ELR (cell line): ENCODE results near the gene PPM1H.

Source experiments
- DNase-seq: peaks from one replicate; pipeline ENCODE4 v3.0.0-alpha.2; 2015; ENCODE audit warnings: low read depth

The PPM1H gene

DNA sequence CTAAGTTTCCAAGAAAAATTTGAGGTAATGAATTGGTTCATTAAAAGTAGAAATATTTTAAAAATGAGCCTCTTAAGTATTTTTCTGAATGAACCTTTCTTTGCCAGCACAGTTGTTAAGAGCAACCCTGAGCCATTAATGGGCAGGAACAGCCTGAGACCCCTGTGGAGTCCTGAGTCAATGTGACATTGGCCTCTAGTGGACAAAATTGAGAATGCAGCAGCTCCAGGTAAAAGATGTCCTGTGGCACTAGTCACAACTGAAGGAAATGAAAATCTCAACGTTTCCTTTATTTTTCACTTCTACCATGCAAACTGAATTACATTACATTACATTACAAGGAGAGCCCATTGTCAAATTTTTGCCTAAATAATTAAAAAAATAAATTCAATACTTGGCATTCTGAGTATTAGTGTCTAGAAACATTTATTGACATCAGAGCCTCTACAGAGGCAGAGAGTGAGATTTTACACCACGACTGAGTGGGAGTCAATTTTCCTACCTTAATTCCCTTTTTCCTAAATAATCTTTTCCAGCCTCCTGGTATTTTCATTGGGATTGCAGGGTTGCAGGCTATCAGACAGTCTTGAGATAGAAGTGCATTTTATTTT, 135.7 kb downstream of the PPM1H start:
- DNase-seq = peak; percentile 83

DNA sequence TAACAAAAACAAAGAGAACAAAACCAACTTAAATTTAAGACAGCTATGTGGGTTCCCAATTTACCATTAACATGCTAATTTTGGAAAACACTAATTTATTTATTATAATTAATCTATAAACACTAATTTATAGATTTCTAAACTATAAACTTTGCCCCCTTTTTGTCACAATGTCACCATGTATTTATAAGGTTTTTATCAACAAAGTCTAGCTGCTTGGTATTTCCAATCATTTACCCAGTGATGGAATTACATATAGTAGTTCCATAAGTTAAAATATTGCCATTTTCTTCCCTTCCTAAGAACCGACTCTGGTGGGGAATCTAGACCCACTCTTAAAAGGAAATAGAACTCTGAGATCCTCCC, 140.7 kb downstream of the PPM1H start:
- no peak for DNase-seq

DNA sequence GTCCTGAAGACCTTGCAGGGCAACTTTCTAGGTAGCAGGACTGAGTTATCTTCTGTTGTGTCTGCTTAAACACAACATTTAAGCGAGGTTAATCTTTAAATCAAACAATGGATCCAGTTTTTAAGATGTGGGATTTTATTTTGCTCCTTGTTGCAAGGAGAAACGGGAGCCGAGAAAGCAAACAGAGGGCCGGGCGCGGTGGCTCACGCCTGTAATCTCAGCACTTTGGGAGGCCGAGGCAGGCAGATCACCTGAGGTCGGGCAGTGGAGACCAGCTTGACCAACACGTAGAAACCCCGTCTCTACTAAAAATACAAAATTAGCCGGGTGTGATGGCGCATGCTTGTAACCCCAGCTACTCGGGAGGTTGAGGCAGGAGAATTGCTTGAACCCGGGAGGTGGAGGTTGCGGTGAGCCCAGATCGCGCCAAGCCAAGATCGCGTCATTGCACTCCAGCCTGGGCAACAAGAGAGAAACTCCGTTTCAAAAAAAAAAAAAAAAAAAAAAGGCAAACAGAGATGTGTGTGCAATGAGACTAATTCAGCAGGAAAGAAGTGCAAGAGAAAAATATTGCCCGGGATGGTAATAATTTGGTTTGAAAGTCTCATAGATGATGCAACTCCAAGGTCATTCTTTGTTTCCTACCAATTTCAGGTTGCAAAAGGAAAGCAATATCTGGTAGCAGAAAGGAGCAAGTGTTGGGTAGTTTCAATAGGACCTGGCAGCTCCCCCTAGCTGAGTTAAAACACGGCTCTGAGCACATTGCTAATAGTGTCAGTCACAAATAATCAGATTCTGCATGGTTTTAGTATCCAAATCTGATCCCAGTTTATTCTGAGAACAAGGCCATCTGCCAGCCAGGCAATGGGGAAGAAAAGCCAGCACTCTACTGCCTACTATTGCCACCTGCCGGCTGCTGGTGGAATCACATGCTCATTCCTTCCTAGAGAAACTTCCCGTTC, 141.4 kb downstream of the PPM1H start:
- DNase-seq = peak; percentile 92

DNA sequence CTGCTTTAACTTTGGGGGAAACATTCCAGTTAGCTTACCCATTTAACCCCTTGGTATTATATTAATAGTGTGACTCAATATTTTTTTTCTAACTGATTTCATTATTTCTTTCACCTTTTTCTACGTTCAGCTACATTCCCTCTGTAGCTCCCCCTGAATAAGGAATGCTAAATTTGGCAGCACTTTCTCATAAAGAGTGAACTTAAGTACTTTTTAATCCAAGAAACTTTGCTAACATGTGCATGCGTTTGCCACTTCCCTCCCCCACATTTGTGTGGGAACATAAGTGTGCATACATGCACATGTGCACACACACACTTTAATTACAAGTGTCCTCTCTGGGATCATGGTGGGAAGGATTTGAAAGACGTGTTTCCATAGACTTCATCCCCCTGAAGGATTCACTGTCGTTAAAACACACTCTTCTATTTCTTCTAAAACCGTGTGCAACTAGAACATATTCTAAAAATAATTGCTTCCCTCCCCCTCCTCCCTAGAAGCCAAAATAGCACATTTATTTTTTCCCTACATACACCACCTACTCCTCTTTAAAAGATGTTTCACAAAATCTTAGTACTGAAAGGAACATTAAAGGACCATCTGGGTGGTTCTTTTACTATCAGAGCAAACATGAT, 142.6 kb downstream of the PPM1H start:
- DNase-seq = no peak

DNA sequence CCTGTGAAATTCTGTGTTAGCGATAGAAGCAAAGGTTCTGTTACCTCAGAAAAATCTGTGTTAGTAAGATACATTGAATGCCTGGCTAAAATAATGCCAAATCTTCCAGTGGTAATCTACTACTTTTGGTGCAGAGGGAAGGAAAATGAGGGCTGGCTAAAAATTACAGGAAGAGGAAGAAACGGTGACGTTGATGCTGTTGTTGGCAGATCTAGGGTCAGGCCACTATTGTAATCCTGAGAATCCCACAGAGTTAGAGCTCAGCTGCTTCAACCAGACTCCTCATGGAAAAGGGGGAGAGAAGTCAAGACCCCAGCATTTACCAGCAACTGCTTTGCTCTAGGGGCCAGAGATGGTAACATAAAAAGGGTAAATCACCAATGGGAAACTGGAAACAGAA, 145.1 kb downstream of the PPM1H start:
- no peak for DNase-seq

GRCh38 chr12:62787611-62788010, 147.3 kb downstream of the PPM1H start:
- DNase-seq = no peak

- no peak for DNase-seq
Measured at GRCh38 chr12:62787023-62787422, 147.9 kb downstream of the PPM1H start.

DNA sequence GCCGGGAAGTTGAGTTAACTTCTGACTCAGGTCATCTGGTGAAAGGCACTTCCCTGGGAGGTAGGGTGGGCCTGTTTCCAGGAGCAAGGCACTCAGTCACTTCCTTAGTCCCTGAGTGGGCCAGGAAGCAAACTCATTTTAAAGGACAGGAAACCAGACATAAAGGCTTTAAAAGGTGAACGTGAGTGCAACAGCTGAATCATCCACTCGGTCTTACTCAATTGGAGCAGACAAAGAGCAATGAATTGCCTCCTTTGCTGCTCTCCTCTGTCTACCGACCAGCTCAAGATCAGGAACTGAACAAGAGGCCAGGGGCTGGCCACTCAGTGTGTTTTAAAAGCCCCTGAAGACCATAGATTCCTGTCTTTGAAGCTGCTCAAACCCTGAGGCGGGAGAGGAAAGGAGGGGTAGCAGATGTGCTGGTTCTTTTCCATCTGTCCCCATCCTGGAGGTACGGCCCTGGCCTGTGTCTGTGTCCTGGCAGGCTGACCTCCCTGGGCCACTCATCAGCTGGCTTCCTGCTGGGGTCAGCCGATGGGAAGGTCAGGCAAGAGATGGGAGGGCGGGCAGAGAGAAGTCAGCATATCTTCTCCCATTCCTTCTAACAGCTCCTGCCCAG, 148.9 kb downstream of the PPM1H start:
- DNase-seq = peak; percentile 99

GRCh38 chr12:62784576-62784975, 150.4 kb downstream of the PPM1H start:
- peak; percentile 38 for DNase-seq

DNA sequence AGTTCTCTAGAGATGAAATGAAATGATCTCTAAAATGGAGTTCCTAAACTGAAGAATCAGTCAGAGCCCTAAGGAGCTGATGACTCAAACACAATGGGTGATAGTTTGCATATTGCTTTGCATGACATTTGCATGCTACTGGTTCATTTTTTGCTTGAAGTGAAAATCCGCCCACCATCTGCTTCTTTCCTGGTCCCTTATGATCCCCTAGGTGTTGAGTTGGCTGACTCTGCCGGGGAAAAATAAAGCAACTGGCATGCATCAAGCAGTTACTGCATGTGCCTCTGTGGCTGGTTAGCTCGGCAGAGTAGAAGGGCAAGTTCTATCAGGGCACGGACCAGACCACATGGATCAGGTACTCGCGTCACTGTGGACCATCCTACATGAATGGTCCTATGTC, 151.1 kb downstream of the PPM1H start:
- peak; percentile 54 for DNase-seq

- no peak for DNase-seq
Measured at GRCh38 chr12:62781136-62781880, 153.6 kb downstream of the PPM1H start.

GRCh38 chr12:62779488-62779887, 155.5 kb downstream of the PPM1H start:
- DNase-seq = no peak

- no peak for DNase-seq
Measured at GRCh38 chr12:62778187-62778586, 156.8 kb downstream of the PPM1H start.

DNA sequence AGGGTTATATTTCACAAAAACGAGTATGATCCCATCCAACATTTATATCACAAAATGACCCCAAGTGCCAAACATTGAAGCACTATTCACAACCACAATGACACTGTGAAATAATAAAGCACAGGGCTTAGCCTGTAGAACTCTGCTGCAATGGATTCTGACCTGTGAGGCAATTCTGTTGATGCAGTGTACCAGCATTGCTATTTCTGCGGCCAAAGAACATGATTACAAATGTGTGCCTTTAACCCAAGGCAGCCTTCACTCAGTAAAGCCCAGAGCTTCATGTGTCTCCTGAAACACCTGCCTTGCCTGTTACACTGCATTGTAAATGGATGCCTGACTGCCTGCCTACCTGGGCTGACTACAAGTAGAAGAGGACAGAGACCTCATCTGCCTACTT, 158.0 kb downstream of the PPM1H start:
- DNase-seq = no peak

GRCh38 chr12:62776575-62776974, 158.4 kb downstream of the PPM1H start:
- DNase-seq = no peak

DNA sequence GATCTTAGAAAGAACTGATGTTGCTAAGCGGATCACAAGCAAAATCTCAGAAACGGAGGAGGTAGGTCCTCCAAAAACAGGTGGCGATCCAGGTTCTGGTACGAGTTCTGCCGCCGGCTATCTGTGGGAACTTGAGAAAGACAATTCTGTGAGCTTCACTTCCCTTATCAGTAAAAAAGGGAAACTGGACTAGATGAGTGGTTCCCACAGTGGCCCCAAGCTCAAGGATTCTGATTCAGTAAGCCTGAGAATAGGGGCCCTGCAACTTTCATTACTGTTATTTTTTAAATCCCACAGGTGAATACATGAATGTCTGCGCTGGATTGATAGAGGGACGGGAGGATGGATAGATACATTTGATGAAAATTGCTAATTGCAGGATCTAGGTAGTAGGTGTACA, 160.2 kb downstream of the PPM1H start:
- DNase-seq = no peak

GRCh38 chr12:62772416-62772955, 162.5 kb downstream of the PPM1H start:
- peak; percentile 67 for DNase-seq

- no peak for DNase-seq
Measured at GRCh38 chr12:62771828-62772227, 163.1 kb downstream of the PPM1H start.

DNA sequence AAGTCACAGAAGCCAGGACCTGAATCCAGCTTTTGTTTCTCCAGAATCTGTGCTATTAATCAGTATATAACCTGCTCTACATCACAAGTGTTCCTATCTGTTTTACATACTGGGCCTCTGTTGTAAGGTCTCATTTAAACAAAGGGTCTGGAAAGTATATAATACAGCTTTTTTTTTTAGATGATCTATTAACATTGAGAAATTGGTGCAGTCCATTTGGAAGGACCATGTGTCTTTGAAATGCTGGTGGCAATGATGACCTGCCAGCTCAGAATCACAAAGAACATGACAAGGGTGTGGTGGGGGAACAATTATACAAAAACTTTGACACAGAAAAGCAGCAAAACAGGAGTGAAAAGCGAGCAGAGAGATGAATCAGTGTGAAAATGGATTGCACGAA, 164.6 kb downstream of the PPM1H start:
- DNase-seq = no peak

GRCh38 chr12:62769076-62769619, 165.8 kb downstream of the PPM1H start:
- no peak for DNase-seq

- no peak for DNase-seq
Measured at GRCh38 chr12:62767946-62768345, 167.0 kb downstream of the PPM1H start.
